Activated CD4-positive, alpha-beta T cell treated with anti-CD3 and anti-CD28 coated beads for 36 hours (primary cell): ENCODE measurements around the gene PSPC1. TPM values are rescaled to one million over a fixed set of nuclear protein-coding genes. Genes with fewer than 3 reads are reported as not detected.
"Not testable (repeated sequence)": the region's sequence is repeated elsewhere in the genome, so short reads cannot be mapped to it uniquely, and the experiment has no call there.

Experiments
- ATAC-seq: fragments of 200-7000 bp; cut with Tn5 transposase; one replicate; pipeline ENCODE4 v1.10.0; 2021; ENCODE audit warnings: mild to moderate bottlenecking, moderate library complexity
- CTCF ChIA-PET: fragments of 350-600 bp; sonication (Branson Sonifier 250); formaldehyde crosslinking; loops from one replicate; lab custom pipeline; 2021; ENCODE audit warnings: antibody characterized with exemption; lab: Charles Lee
- POLR2A ChIA-PET: fragments of 350-600 bp; sonication (Branson Sonifier 250); formaldehyde crosslinking; loops from one replicate; lab custom pipeline; 2021; ENCODE audit warnings: antibody characterized with exemption, inconsistent platforms; lab: Charles Lee
- DNase-seq: peaks from one replicate; pipeline ENCODE4 v3.0.0-alpha.2; 2020
- H3K27ac Mint-ChIP-seq: one replicate; pipeline ENCODE4 v1.8.0; 2021; ENCODE audit warnings: mixed read lengths
- H3K27me3 Mint-ChIP-seq: one replicate; pipeline ENCODE4 v1.8.0; 2021; ENCODE audit warnings: mixed read lengths
- H3K36me3 Mint-ChIP-seq: one replicate; pipeline ENCODE4 v1.8.0; 2021; ENCODE audit warnings: low read depth, mixed read lengths
- H3K4me1 Mint-ChIP-seq: one replicate; pipeline ENCODE4 v1.8.0; 2021; ENCODE audit warnings: mixed read lengths
- H3K4me3 Mint-ChIP-seq: one replicate; pipeline ENCODE4 v1.8.0; 2021; ENCODE audit warnings: mild to moderate bottlenecking, moderate library complexity, mixed read lengths
- H3K9me3 Mint-ChIP-seq: one replicate; pipeline ENCODE4 v1.8.0; 2021; ENCODE audit warnings: low read depth, mixed read lengths
- intact Hi-C, 2 experiments: fragments of 100-400 bp; cut with DNase I in 1 of 2; cut with micrococcal nuclease in 1 of 2; formaldehyde crosslinking; loops; one replicate each; pipeline versions ENCODE4 v1.14.2 to v1.15.1; 2022 to 2024; cut with DNase I, micrococcal nuclease
- total RNA-seq, 2 experiments: library from RNA; stranded (reverse); gene quantifications; one replicate each; pipeline ENCODE4 v1.2.3, GENCODE V29; 2021

The PSPC1 gene
- total RNA-seq, 2 experiments from 2014 or later: 60.2 to 64.0 TPM

- DNase-seq (no peak), ATAC-seq (no peak)
- Mint-ChIP-seq H3K4me3 (no peak overlapping the region), H3K27ac (peak overlapping the region; percentile 52), H3K36me3 (peaks cover 64% of the 10 kb centered on the region), H3K9me3 (no peaks in the 10 kb centered on the region), H3K27me3 (no peaks in the 10 kb centered on the region), H3K4me1 (peaks cover 48% of the 10 kb centered on the region)
- POLR2A ChIA-PET: no interaction called here
- CTCF ChIA-PET: interaction anchor here (0.5 to 0.6 kb wide), 2 partner anchors 10 to 20 kb away, joined by 3 to 8 read pairs; no protein-coding TSS in a partner anchor
- intact Hi-C loops: no loop called here
Observed at GRCh38 chr13:19763618-19764017, 19.1 kb downstream of the PSPC1 start.

GRCh38 chr13:19759669-19760068, 23.1 kb downstream of the PSPC1 start:
- DNase-seq (no peak), ATAC-seq (no peak)
- intact Hi-C loops: no loop called here
- no peak overlapping the region for H3K27ac Mint-ChIP-seq
- ChIA-PET CTCF (no interaction called here), POLR2A (no interaction called here)
- H3K4me1 Mint-ChIP-seq: peaks cover 33% of the 10 kb centered on the region
- no peaks in the 10 kb centered on the region for H3K9me3 Mint-ChIP-seq
- H3K36me3 Mint-ChIP-seq: peaks cover 59% of the 10 kb centered on the region
- H3K27me3 Mint-ChIP-seq: no peaks in the 10 kb centered on the region
- H3K4me3 Mint-ChIP-seq: no peak overlapping the region

GRCh38 chr13:19742643-19743042, 40.1 kb downstream of the PSPC1 start:
- H3K27me3 Mint-ChIP-seq: no peaks in the 10 kb centered on the region
- no peak overlapping the region for H3K4me3 Mint-ChIP-seq
- ATAC-seq (no peak), DNase-seq (no peak)
- ChIA-PET POLR2A (no interaction called here), CTCF (interaction anchor here (0.9 kb wide), 1 partner anchor 213 kb away, joined by 3 read pairs; no protein-coding TSS in a partner anchor)
- H3K36me3 Mint-ChIP-seq: peaks cover 42% of the 10 kb centered on the region
- intact Hi-C loops: no loop called here
- no peaks in the 10 kb centered on the region for H3K9me3 Mint-ChIP-seq
- H3K27ac Mint-ChIP-seq: no peak overlapping the region
- H3K4me1 Mint-ChIP-seq: peaks cover 3% of the 10 kb centered on the region

GRCh38 chr13:19737844-19738557, 44.7 kb downstream of the PSPC1 start:
- no peak for ATAC-seq
- intact Hi-C loops: no loop called here
- ChIA-PET POLR2A (no interaction called here), CTCF (no interaction called here)
- no peaks in the 10 kb centered on the region for H3K9me3 Mint-ChIP-seq
- no peak overlapping the region for H3K27ac Mint-ChIP-seq
- H3K4me1 Mint-ChIP-seq: peaks cover 3% of the 10 kb centered on the region
- no peaks in the 10 kb centered on the region for H3K27me3 Mint-ChIP-seq
- no peak overlapping the region for H3K4me3 Mint-ChIP-seq
- H3K36me3 Mint-ChIP-seq: peaks cover 52% of the 10 kb centered on the region
- no peak for DNase-seq

- Mint-ChIP-seq H3K36me3 (peaks cover 49% of the 10 kb centered on the region), H3K9me3 (no peaks in the 10 kb centered on the region), H3K4me1 (peaks cover 16% of the 10 kb centered on the region), H3K4me3 (no peak overlapping the region), H3K27me3 (no peaks in the 10 kb centered on the region), H3K27ac (no peak overlapping the region)
- CTCF ChIA-PET: interaction anchor here (1.5 kb wide), 1 partner anchor 14 kb away, joined by 3 read pairs; no protein-coding TSS in a partner anchor
- DNase-seq (no peak), ATAC-seq (no peak)
- intact Hi-C loops: no loop called here
- POLR2A ChIA-PET: no interaction called here
Observed at GRCh38 chr13:19726611-19727010, 56.1 kb downstream of the PSPC1 start.

- no peak overlapping the region for H3K27ac Mint-ChIP-seq
- H3K4me3 Mint-ChIP-seq: no peak overlapping the region
- intact Hi-C loops: no loop called here
- H3K36me3 Mint-ChIP-seq: peaks cover 44% of the 10 kb centered on the region
- no peak for DNase-seq
- no peaks in the 10 kb centered on the region for H3K27me3 Mint-ChIP-seq
- no peak for ATAC-seq
- ChIA-PET POLR2A (no interaction called here), CTCF (interaction anchor here (1.5 kb wide), 1 partner anchor 13 kb away, joined by 3 read pairs; no protein-coding TSS in a partner anchor)
- peaks cover 13% of the 10 kb centered on the region for H3K4me1 Mint-ChIP-seq
- H3K9me3 Mint-ChIP-seq: no peaks in the 10 kb centered on the region
Observed at GRCh38 chr13:19725320-19725719, 57.4 kb downstream of the PSPC1 start.

GRCh38 chr13:19720039-19720438, 62.7 kb downstream of the PSPC1 start:
- H3K9me3 Mint-ChIP-seq: no peaks in the 10 kb centered on the region
- DNase-seq: no peak
- H3K27me3 Mint-ChIP-seq: no peaks in the 10 kb centered on the region
- intact Hi-C loops: no loop called here
- H3K4me1 Mint-ChIP-seq: peaks cover 7% of the 10 kb centered on the region
- POLR2A ChIA-PET: interaction anchor here (0.6 kb wide), 1 partner anchor 17 kb away, joined by 3 read pairs; no protein-coding TSS in a partner anchor
- CTCF ChIA-PET: interaction anchor here (1.4 kb wide), 1 partner anchor 8 kb away, joined by 3 read pairs; no protein-coding TSS in a partner anchor
- H3K27ac Mint-ChIP-seq: no peak overlapping the region
- ATAC-seq: no peak
- H3K36me3 Mint-ChIP-seq: peaks cover 18% of the 10 kb centered on the region
- no peak overlapping the region for H3K4me3 Mint-ChIP-seq

GRCh38 chr13:19713186-19713965, 69.4 kb downstream of the PSPC1 start:
- DNase-seq (peak; percentile 22), ATAC-seq (peak; percentile 97)
- H3K27ac Mint-ChIP-seq: peak overlapping the region; percentile 51
- no peaks in the 10 kb centered on the region for H3K27me3 Mint-ChIP-seq
- ChIA-PET CTCF (no interaction called here), POLR2A (no interaction called here)
- H3K4me1 Mint-ChIP-seq: peaks cover 23% of the 10 kb centered on the region
- peaks cover 28% of the 10 kb centered on the region for H3K36me3 Mint-ChIP-seq
- no peak overlapping the region for H3K4me3 Mint-ChIP-seq
- no peaks in the 10 kb centered on the region for H3K9me3 Mint-ChIP-seq
- intact Hi-C loops: no loop called here

- H3K4me1 Mint-ChIP-seq: peaks cover 22% of the 10 kb centered on the region
- CTCF ChIA-PET, H3K9me3 Mint-ChIP-seq, H3K4me3 Mint-ChIP-seq, ATAC-seq, H3K27me3 Mint-ChIP-seq, POLR2A ChIA-PET, H3K27ac Mint-ChIP-seq, intact Hi-C loops, DNase-seq: not testable (repeated sequence)
- peaks cover 22% of the 10 kb centered on the region for H3K36me3 Mint-ChIP-seq
Observed at GRCh38 chr13:19709782-19710181, 73.0 kb downstream of the PSPC1 start.

- not testable (repeated sequence) for H3K27ac Mint-ChIP-seq
Observed at GRCh38 chr13:19709039-19709438, 73.7 kb downstream of the PSPC1 start.

GRCh38 chr13:19704256-19704655, 78.5 kb downstream of the PSPC1 start:
- intact Hi-C loops: loop anchor here in 1 of 2 experiments (5.0 kb wide), 1 partner anchor 502 kb away; no protein-coding TSS in a partner anchor
- H3K27me3 Mint-ChIP-seq, H3K4me3 Mint-ChIP-seq, POLR2A ChIA-PET, H3K4me1 Mint-ChIP-seq, ATAC-seq, H3K9me3 Mint-ChIP-seq, DNase-seq, H3K27ac Mint-ChIP-seq, CTCF ChIA-PET: not testable (repeated sequence)
- H3K36me3 Mint-ChIP-seq: peaks cover 16% of the 10 kb centered on the region

More at GRCh38 chr13:19709039-19709438, 73.7 kb downstream of the PSPC1 start:
- POLR2A ChIA-PET, DNase-seq, intact Hi-C loops, CTCF ChIA-PET, H3K4me3 Mint-ChIP-seq, H3K9me3 Mint-ChIP-seq, ATAC-seq, H3K27me3 Mint-ChIP-seq: not testable (repeated sequence)
- H3K4me1 Mint-ChIP-seq: peaks cover 16% of the 10 kb centered on the region
- peaks cover 17% of the 10 kb centered on the region for H3K36me3 Mint-ChIP-seq
